ENCODE measurements around the gene ABCC6.
"Not testable (repeated sequence)": the region's sequence is repeated elsewhere in the genome, so short reads cannot be mapped to it uniquely, and the experiment has no call there.

The ABCC6 gene
- 0 reads per million in 3 donors for total RNA-seq

- H3K27me3 ChIP-seq (replicated peaks; ENCODE audit: control insufficient read depth, insufficient read depth, low read length, poor library complexity, severe bottlenecking); H3K9me3 ChIP-seq (ENCODE audit: control insufficient read depth, low read length); H3K36me3 ChIP-seq (ENCODE audit: control insufficient read depth, insufficient read depth, low read length); DNase-seq; H3K27ac ChIP-seq (ENCODE audit: insufficient read depth, low read length, poor library complexity, severe bottlenecking); H3K4me1 ChIP-seq (ENCODE audit: control insufficient read depth, insufficient read depth, low read length, poor library complexity, severe bottlenecking); H3K4me3 ChIP-seq (ENCODE audit: insufficient read depth, low read depth, low read length, poor library complexity, severe bottlenecking): not testable (repeated sequence)
Observed at GRCh38 chr16:16222850-16223661, at the start of gene ABCC6. ABCC6 (minus strand) TSS chr16:16223494; CDS start chr16:16223434, 60 bp downstream.

DNA sequence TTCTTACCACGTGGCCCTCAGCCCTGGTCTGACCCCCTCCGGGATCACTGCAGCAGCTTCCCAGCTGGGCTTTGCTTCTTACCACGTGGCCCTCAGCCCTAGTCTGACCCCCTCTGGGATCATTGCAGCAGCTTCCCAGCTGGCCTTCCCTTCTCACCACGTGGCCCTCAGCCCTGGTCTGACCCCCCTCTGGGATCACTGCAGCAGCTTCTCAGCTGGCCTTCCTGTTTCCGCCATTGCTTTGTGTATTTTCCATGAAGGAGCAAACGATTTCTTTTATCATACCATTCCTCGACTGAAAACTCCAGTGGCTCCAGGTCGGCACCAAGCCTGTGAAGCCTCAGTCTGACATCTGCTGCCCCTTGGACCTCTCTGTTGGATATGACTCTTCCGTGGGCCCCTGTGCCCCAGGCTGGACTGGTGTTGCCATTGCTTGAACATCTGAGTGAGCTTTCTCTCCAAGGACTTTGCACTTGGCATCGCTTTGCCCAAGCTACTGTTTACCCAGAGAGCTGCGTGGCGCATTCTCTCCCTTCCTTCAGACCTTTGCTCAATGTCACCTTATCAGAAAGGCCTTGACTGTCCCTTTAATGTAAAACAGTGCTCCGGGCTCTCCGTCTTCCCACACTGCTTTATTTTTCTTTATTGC is 49.4 kb upstream of the ABCC6 start:
- not testable (repeated sequence) for H3K9me3 ChIP-seq (ENCODE audit: control insufficient read depth, low read length); H3K4me1 ChIP-seq (ENCODE audit: control insufficient read depth, insufficient read depth, low read length, poor library complexity, severe bottlenecking); H3K4me3 ChIP-seq (ENCODE audit: insufficient read depth, low read depth, low read length, poor library complexity, severe bottlenecking); DNase-seq; H3K27me3 ChIP-seq (replicated peaks; ENCODE audit: control insufficient read depth, insufficient read depth, low read length, poor library complexity, severe bottlenecking); H3K27ac ChIP-seq (ENCODE audit: insufficient read depth, low read length, poor library complexity, severe bottlenecking); H3K36me3 ChIP-seq (ENCODE audit: control insufficient read depth, insufficient read depth, low read length)

DNA sequence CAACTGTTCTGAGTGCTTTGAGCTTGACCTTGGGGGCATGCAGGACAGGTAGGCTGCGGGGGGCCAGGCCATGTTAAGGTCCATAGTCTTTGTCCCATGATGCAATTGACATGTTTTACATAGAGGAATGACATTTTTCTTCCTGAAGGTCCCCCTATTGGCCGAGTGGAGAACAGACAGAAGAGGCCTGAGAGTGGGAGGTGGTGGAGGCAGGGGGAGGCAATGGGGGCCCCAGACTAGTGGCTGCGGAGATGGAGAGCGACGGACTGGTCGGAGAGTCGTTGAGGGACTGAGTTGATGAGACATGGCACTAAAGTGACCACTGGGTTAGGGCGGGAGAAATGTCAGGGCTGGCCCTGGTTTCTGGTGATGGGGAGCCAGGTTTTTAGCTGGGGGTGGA is 48.4 kb upstream of the ABCC6 start:
- not testable (repeated sequence) for H3K27ac ChIP-seq (ENCODE audit: insufficient read depth, low read length, poor library complexity, severe bottlenecking); DNase-seq; H3K4me3 ChIP-seq (ENCODE audit: insufficient read depth, low read depth, low read length, poor library complexity, severe bottlenecking); H3K9me3 ChIP-seq (ENCODE audit: control insufficient read depth, low read length); H3K4me1 ChIP-seq (ENCODE audit: control insufficient read depth, insufficient read depth, low read length, poor library complexity, severe bottlenecking); H3K27me3 ChIP-seq (replicated peaks; ENCODE audit: control insufficient read depth, insufficient read depth, low read length, poor library complexity, severe bottlenecking); H3K36me3 ChIP-seq (ENCODE audit: control insufficient read depth, insufficient read depth, low read length)

DNA sequence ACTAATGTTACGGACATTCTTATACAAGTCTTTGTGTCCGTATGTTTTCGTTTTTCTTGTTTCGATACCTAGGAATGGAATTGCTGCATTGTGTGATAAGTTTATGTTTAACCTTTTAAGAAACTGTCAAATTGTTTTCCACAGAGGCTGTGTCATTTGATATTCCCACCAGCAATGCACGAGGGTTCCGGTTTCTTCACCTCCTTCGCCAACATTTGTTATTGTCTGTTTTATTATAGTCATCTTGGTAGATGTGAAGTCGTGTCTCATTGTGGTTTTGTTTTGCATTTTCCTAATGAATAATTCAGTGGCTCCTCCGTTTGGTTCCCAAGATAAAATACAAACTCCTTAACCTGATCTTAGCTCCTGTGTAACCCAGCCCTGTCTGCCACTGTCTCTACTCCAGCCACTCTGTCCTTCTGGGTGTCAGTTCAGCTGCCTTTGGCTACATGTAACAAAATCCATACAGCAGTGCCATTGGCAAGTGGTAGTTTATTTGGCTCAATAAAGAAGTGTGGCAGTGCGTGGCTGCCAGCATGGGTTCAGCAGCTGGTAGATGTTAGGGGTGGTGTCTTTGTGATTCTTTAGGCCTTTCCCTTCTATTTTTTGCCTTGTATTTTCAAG is 45.0 kb upstream of the ABCC6 start:
- H3K4me3 ChIP-seq (ENCODE audit: insufficient read depth, low read depth, low read length, poor library complexity, severe bottlenecking); H3K27me3 ChIP-seq (replicated peaks; ENCODE audit: control insufficient read depth, insufficient read depth, low read length, poor library complexity, severe bottlenecking); DNase-seq; H3K36me3 ChIP-seq (ENCODE audit: control insufficient read depth, insufficient read depth, low read length); H3K9me3 ChIP-seq (ENCODE audit: control insufficient read depth, low read length); H3K4me1 ChIP-seq (ENCODE audit: control insufficient read depth, insufficient read depth, low read length, poor library complexity, severe bottlenecking); H3K27ac ChIP-seq (ENCODE audit: insufficient read depth, low read length, poor library complexity, severe bottlenecking): not testable (repeated sequence)

GRCh38 chr16:16267708-16268107 is 44.4 kb upstream of the ABCC6 start:
- DNase-seq; H3K27me3 ChIP-seq (replicated peaks; ENCODE audit: control insufficient read depth, insufficient read depth, low read length, poor library complexity, severe bottlenecking); H3K36me3 ChIP-seq (ENCODE audit: control insufficient read depth, insufficient read depth, low read length); H3K4me3 ChIP-seq (ENCODE audit: insufficient read depth, low read depth, low read length, poor library complexity, severe bottlenecking); H3K9me3 ChIP-seq (ENCODE audit: control insufficient read depth, low read length); H3K27ac ChIP-seq (ENCODE audit: insufficient read depth, low read length, poor library complexity, severe bottlenecking); H3K4me1 ChIP-seq (ENCODE audit: control insufficient read depth, insufficient read depth, low read length, poor library complexity, severe bottlenecking): not testable (repeated sequence)

GRCh38 chr16:16265044-16265443 is 41.8 kb upstream of the ABCC6 start:
- not testable (repeated sequence) for H3K4me3 ChIP-seq (ENCODE audit: insufficient read depth, low read depth, low read length, poor library complexity, severe bottlenecking); H3K27ac ChIP-seq (ENCODE audit: insufficient read depth, low read length, poor library complexity, severe bottlenecking); H3K36me3 ChIP-seq (ENCODE audit: control insufficient read depth, insufficient read depth, low read length); H3K27me3 ChIP-seq (replicated peaks; ENCODE audit: control insufficient read depth, insufficient read depth, low read length, poor library complexity, severe bottlenecking); H3K4me1 ChIP-seq (ENCODE audit: control insufficient read depth, insufficient read depth, low read length, poor library complexity, severe bottlenecking); H3K9me3 ChIP-seq (ENCODE audit: control insufficient read depth, low read length); DNase-seq

DNA sequence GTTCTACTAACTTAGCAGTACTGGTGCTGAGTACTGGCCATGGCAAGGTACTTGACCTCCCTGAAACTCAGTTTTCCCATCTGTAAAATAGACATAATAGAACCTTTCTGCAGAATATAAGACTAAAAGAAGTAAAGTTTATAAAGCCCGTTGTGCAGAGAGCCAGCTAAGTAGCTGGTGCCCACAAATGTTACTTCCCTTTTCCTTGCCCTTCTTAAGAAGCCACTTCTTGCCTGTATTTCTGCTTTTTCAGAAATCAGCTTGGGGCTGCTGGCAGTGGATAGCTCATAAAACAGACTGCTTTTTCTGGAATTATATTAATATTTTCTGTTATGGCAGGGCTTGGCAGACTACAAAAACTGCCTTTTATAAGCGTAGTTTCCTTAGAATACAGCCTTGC is 40.7 kb upstream of the ABCC6 start:
- H3K4me1 ChIP-seq (ENCODE audit: control insufficient read depth, insufficient read depth, low read length, poor library complexity, severe bottlenecking); H3K36me3 ChIP-seq (ENCODE audit: control insufficient read depth, insufficient read depth, low read length); DNase-seq; H3K27me3 ChIP-seq (replicated peaks; ENCODE audit: control insufficient read depth, insufficient read depth, low read length, poor library complexity, severe bottlenecking); H3K4me3 ChIP-seq (ENCODE audit: insufficient read depth, low read depth, low read length, poor library complexity, severe bottlenecking); H3K9me3 ChIP-seq (ENCODE audit: control insufficient read depth, low read length); H3K27ac ChIP-seq (ENCODE audit: insufficient read depth, low read length, poor library complexity, severe bottlenecking): not testable (repeated sequence)

- not testable (repeated sequence) for DNase-seq; H3K4me3 ChIP-seq (ENCODE audit: insufficient read depth, low read depth, low read length, poor library complexity, severe bottlenecking); H3K27me3 ChIP-seq (replicated peaks; ENCODE audit: control insufficient read depth, insufficient read depth, low read length, poor library complexity, severe bottlenecking); H3K27ac ChIP-seq (ENCODE audit: insufficient read depth, low read length, poor library complexity, severe bottlenecking); H3K9me3 ChIP-seq (ENCODE audit: control insufficient read depth, low read length); H3K4me1 ChIP-seq (ENCODE audit: control insufficient read depth, insufficient read depth, low read length, poor library complexity, severe bottlenecking); H3K36me3 ChIP-seq (ENCODE audit: control insufficient read depth, insufficient read depth, low read length)
Observed at GRCh38 chr16:16262954-16263555, 39.8 kb upstream of the ABCC6 start.

DNA sequence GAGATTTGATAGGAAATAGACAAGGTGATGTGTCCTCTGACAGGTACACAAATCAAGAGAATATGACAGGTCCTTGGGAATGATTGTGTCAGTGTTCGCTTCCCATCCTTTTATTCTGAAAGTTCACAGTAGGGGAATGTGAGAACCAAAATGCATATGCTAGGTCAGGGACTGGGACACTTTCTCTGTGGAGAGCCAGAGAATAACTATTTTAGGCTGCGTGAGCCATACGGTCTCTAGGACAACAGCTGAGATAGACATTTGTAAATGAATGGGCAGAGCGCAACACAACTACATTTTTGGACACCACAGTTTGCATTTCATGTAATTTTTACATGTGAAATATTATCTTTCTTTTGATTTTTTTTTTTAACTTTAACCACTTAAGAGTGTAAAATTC is 36.7 kb upstream of the ABCC6 start:
- not testable (repeated sequence) for H3K27ac ChIP-seq (ENCODE audit: insufficient read depth, low read length, poor library complexity, severe bottlenecking); H3K27me3 ChIP-seq (replicated peaks; ENCODE audit: control insufficient read depth, insufficient read depth, low read length, poor library complexity, severe bottlenecking); H3K4me1 ChIP-seq (ENCODE audit: control insufficient read depth, insufficient read depth, low read length, poor library complexity, severe bottlenecking); H3K4me3 ChIP-seq (ENCODE audit: insufficient read depth, low read depth, low read length, poor library complexity, severe bottlenecking); DNase-seq; H3K36me3 ChIP-seq (ENCODE audit: control insufficient read depth, insufficient read depth, low read length); H3K9me3 ChIP-seq (ENCODE audit: control insufficient read depth, low read length)

- H3K9me3 ChIP-seq (ENCODE audit: control insufficient read depth, low read length); H3K27me3 ChIP-seq (replicated peaks; ENCODE audit: control insufficient read depth, insufficient read depth, low read length, poor library complexity, severe bottlenecking); H3K4me3 ChIP-seq (ENCODE audit: insufficient read depth, low read depth, low read length, poor library complexity, severe bottlenecking); H3K27ac ChIP-seq (ENCODE audit: insufficient read depth, low read length, poor library complexity, severe bottlenecking); DNase-seq; H3K36me3 ChIP-seq (ENCODE audit: control insufficient read depth, insufficient read depth, low read length); H3K4me1 ChIP-seq (ENCODE audit: control insufficient read depth, insufficient read depth, low read length, poor library complexity, severe bottlenecking): not testable (repeated sequence)
Observed at GRCh38 chr16:16258822-16259221, 35.5 kb upstream of the ABCC6 start.
